ENCODE data around the gene ETHE1.
"Not testable (repeated sequence)": the region's sequence is repeated elsewhere in the genome, so short reads cannot be mapped to it uniquely, and the experiment has no call there.

ETHE1 gene

DNA sequence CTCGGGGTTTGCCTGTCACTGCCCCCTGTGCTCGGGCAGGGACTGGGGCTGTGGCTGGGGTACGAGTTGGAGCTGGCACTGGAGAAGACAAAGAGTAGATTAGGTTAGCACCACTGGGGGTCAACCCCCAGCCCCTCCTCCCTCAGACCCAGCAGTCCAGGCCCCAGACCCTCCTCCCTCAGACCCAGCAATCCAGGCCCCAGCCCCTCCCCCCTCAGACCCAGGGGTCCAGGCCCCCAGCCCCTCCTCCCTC is 25.1 kb upstream of the ETHE1 start:
- no peak overlapping the region for H3K4me3 ChIP-seq (ENCODE audit: severe bottlenecking)
- ATAC-seq (ENCODE audit: low read depth) = no peak
- no peaks in the 10 kb centered on the region for H3K27me3 ChIP-seq (ENCODE audit: insufficient read depth, poor library complexity, severe bottlenecking)
- no peak for TF ChIP-seq CTCF (IDR thresholded peaks at IDR 0.05; ENCODE audit: poor library complexity, severe bottlenecking)
- no peaks in the 10 kb centered on the region for H3K4me1 ChIP-seq (ENCODE audit: insufficient read depth, poor library complexity, severe bottlenecking)
- H3K36me3 ChIP-seq (ENCODE audit: low read depth) = peaks cover 57% of the 10 kb centered on the region
- no peaks in the 10 kb centered on the region for H3K9me3 ChIP-seq (ENCODE audit: severe bottlenecking)
- no peak overlapping the region for H3K27ac ChIP-seq (ENCODE audit: poor library complexity, severe bottlenecking)
- no peak for DNase-seq (ENCODE audit: low spot score)

GRCh38 chr19:43551399-43552197 is 24.6 kb upstream of the ETHE1 start:
- H3K4me3 ChIP-seq (ENCODE audit: severe bottlenecking) = no peak overlapping the region
- H3K27ac ChIP-seq (ENCODE audit: poor library complexity, severe bottlenecking) = no peak overlapping the region
- H3K9me3 ChIP-seq (ENCODE audit: severe bottlenecking) = no peaks in the 10 kb centered on the region
- peaks cover 54% of the 10 kb centered on the region for H3K36me3 ChIP-seq (ENCODE audit: low read depth)
- TF ChIP-seq CTCF (IDR thresholded peaks at IDR 0.05; ENCODE audit: poor library complexity, severe bottlenecking) = no peak
- no peak for DNase-seq (ENCODE audit: low spot score)
- no peak for ATAC-seq (ENCODE audit: low read depth)
- no peaks in the 10 kb centered on the region for H3K4me1 ChIP-seq (ENCODE audit: insufficient read depth, poor library complexity, severe bottlenecking)
- no peaks in the 10 kb centered on the region for H3K27me3 ChIP-seq (ENCODE audit: insufficient read depth, poor library complexity, severe bottlenecking)

GRCh38 chr19:43548706-43549105 is 21.7 kb upstream of the ETHE1 start:
- H3K4me1 ChIP-seq (ENCODE audit: insufficient read depth, poor library complexity, severe bottlenecking) = no peaks in the 10 kb centered on the region
- H3K9me3 ChIP-seq (ENCODE audit: severe bottlenecking) = no peaks in the 10 kb centered on the region
- no peak for TF ChIP-seq CTCF (IDR thresholded peaks at IDR 0.05; ENCODE audit: poor library complexity, severe bottlenecking)
- no peaks in the 10 kb centered on the region for H3K27me3 ChIP-seq (ENCODE audit: insufficient read depth, poor library complexity, severe bottlenecking)
- no peak overlapping the region for H3K4me3 ChIP-seq (ENCODE audit: severe bottlenecking)
- no peak for DNase-seq (ENCODE audit: low spot score)
- ATAC-seq (ENCODE audit: low read depth) = no peak
- H3K36me3 ChIP-seq (ENCODE audit: low read depth) = peaks cover 37% of the 10 kb centered on the region
- H3K27ac ChIP-seq (ENCODE audit: poor library complexity, severe bottlenecking) = no peak overlapping the region

- not testable (repeated sequence) for H3K9me3 ChIP-seq (ENCODE audit: severe bottlenecking); H3K4me3 ChIP-seq (ENCODE audit: severe bottlenecking); H3K4me1 ChIP-seq (ENCODE audit: insufficient read depth, poor library complexity, severe bottlenecking); DNase-seq (ENCODE audit: low spot score); H3K27me3 ChIP-seq (ENCODE audit: insufficient read depth, poor library complexity, severe bottlenecking); ATAC-seq (ENCODE audit: low read depth); H3K27ac ChIP-seq (ENCODE audit: poor library complexity, severe bottlenecking)
- peaks cover 36% of the 10 kb centered on the region for H3K36me3 ChIP-seq (ENCODE audit: low read depth)
Observed at GRCh38 chr19:43547926-43548325, 20.9 kb upstream of the ETHE1 start.

- no peak overlapping the region for H3K27ac ChIP-seq (ENCODE audit: poor library complexity, severe bottlenecking)
- H3K4me3 ChIP-seq (ENCODE audit: severe bottlenecking) = no peak overlapping the region
- H3K4me1 ChIP-seq (ENCODE audit: insufficient read depth, poor library complexity, severe bottlenecking) = no peaks in the 10 kb centered on the region
- TF ChIP-seq CTCF (IDR thresholded peaks at IDR 0.05; ENCODE audit: poor library complexity, severe bottlenecking) = no peak
- ATAC-seq (ENCODE audit: low read depth) (no peak), DNase-seq (ENCODE audit: low spot score) (no peak)
- no peaks in the 10 kb centered on the region for H3K27me3 ChIP-seq (ENCODE audit: insufficient read depth, poor library complexity, severe bottlenecking)
- no peaks in the 10 kb centered on the region for H3K9me3 ChIP-seq (ENCODE audit: severe bottlenecking)
- H3K36me3 ChIP-seq (ENCODE audit: low read depth) = peaks cover 35% of the 10 kb centered on the region
Observed at GRCh38 chr19:43546581-43546980, 19.6 kb upstream of the ETHE1 start.

Data from RWPE2 (cell line).